Sigmoid colon (tissue), 4 donors: ENCODE results near the gene OR52D1.

Experiments
- CTCF ChIP-seq, 4 experiments: fragments of 450-650 bp in 3 of 4; fragments of 200-600 bp in 1 of 4; IDR thresholded peaks; one replicate each; pipeline ENCODE4 v1.5.1; 2016 to 2019; ENCODE audit warnings: antibody characterized with exemption in 4 of 4, mild to moderate bottlenecking in 3 of 4, moderate library complexity in 2 of 4
- EP300 ChIP-seq, 4 donors: sonication (generic); formaldehyde crosslinking; IDR thresholded peaks; one replicate each; pipeline ENCODE4 v1.6.1; 2017; ENCODE audit warnings: antibody characterized with exemption in 4 of 4

- TF ChIP-seq CTCF (IDR thresholded peaks at IDR 0.05): no peak
- TF ChIP-seq EP300 (IDR thresholded peaks at IDR 0.05): no peak
Measured at GRCh38 chr11:5488385-5488784, at the start of gene OR52D1.
